Endometrial microvascular endothelial cells (primary cell): Measurements from ENCODE around the gene PACSIN2. TPM values are rescaled to one million over a fixed set of nuclear protein-coding genes. Genes with fewer than 3 reads are reported as not detected.
"Not testable (repeated sequence)": the region's sequence is repeated elsewhere in the genome, so short reads cannot be mapped to it uniquely, and the experiment has no call there.

Source experiments
- in situ Hi-C: cut with HindIII; loops from 2 replicates; pipeline ENCODE4 v1.10.0; 2017; ENCODE audit warnings: low sequenced_read_pairs, low pct_unique_long_range_greater_than_20kb; ENCODE audit errors: inconsistent ontology term
- total RNA-seq: library from RNA; depleted of rRNA; stranded (reverse); fragments of >200 nt; gene quantifications from one replicate; pipeline ENCODE4 v1.2.3, GENCODE V29; 2015; ENCODE audit errors: inconsistent ontology term

The PACSIN2 gene
- total RNA-seq, 1 donor from 2014 or later = 51.7 TPM

DNA sequence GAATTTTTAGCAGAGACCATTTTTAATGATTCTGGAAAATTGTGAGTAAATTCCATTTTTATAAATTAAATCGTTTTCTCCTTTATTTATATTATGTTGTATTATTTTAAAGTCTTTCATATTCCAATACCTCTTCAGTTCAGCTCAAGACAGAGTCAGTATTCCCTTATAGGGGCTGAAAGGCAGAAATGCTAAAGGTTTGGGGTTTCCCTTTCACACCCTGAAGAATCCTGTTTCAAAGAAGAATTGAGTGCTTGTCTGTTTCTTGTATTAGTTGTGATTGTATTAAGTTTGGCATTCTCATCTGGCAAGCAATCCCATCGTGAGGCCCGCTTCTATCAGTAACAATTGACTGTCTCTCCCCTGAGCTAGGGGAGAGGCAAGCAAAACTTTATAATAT, 57.4 kb downstream of the PACSIN2 start:
- in situ Hi-C loops = no loop called here

DNA sequence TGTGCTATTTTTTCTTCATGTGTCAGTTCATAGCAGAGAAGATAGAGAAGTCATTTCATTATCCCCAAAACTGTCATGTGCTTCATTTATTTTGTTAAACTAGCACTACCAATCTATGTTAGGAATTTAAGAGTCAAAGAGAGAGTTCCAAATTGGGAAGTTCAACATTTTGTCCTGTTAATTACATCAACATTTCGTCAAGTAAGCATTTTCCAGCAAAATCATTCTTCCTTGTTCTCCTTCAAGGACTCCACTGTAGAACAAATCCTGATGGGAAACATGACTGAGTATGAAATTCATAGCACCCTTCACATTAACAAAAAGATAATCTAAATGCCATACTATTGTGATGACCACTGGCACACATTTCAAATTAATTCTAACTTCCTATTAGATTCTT, 59.1 kb downstream of the PACSIN2 start:
- in situ Hi-C loops = no loop called here

DNA sequence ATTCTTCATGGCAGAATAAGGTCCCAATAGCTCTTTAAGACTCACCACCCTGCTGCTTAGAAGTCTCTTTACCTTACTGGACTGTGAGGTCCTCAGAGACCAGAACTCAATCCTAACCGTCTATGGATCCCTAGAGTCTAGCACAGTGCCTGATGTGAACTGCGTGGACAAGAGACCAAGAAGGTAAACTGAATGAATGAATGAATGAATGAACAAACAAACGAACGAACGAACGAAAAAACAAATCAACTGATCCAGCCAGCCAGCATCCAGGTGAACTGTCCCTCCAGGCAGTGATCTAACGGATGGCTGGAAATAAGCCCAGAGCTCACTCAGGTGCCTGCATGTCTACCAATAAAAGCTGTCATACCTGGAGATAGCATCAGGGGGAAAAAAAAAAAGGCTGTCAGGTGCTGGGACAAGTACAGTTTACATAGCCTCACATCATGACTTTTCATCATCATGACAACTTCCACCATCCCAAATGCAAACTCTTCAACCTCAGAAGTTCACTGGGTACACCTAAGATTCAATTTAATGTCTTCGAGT, 59.8 kb downstream of the PACSIN2 start:
- in situ Hi-C loops = no loop called here

- in situ Hi-C loops = not testable (repeated sequence)
Observed at GRCh38 chr22:42953751-42954150, 61.2 kb downstream of the PACSIN2 start.

DNA sequence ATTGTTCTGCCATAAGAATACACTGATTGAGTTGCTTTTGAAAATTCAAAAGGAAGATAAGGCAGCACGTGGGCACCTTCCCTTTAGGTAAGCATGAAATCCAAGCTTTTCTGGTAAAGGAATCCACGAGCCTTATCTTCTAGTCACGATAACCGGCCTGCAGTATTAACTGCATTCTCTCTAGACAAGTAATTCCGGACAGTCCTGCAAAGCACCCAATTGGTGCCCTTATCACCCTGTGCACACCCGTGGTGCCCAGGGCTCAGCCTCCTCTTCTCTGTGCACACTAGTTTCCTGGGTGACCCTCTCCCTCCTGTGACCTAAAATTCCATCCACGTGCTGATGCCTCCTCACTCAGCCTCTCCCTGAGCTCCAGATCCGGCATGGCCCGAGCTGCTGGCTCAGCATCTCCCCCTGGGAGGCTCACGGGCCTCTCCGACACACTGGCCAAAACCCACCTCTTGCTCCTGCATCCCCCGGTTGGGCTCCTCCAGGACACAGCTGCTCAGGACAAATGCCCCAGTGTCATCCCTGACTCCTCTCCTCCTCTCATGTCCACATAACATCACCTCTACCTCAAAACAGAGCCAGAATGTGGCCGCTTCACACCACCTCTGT, 63.7 kb downstream of the PACSIN2 start:
- in situ Hi-C loops = no loop called here

DNA sequence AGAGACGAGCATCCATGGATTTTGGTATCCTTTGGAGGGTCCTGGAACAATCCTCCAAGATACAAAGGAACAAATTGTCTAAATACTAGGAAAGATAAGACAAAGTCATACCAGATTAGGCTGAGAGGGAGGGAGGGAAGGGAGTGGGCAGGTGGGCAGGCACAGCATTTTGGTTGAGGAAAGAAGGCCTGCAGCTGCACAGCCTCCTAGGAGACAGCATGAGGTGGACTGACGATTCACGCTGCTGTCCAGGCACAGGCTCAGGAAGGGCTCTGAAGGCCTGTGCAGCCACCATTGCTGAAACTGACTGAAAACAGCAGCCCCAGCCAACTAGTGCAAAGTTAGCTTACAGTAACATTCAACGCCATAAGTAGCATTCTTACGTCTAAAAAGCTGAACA, 64.7 kb downstream of the PACSIN2 start:
- in situ Hi-C loops = no loop called here

DNA sequence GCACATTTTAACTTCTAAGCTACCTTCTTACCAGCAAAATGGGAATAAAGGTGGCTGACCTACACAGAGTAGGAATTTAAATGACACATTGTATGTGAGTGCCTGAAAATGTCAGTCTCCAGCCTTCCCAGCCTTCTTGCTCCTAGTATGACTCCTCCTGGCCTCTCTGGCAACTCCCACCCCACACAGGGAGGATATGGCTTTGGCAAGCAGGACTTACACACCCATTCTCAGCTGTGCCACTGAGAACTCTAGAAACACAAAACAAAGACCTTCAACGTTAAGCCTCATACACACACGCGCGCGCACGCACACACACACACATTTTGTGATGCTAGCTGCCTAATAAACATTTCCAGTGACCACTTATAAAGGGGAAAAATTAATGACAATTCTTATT, 65.8 kb downstream of the PACSIN2 start:
- in situ Hi-C loops = no loop called here

DNA sequence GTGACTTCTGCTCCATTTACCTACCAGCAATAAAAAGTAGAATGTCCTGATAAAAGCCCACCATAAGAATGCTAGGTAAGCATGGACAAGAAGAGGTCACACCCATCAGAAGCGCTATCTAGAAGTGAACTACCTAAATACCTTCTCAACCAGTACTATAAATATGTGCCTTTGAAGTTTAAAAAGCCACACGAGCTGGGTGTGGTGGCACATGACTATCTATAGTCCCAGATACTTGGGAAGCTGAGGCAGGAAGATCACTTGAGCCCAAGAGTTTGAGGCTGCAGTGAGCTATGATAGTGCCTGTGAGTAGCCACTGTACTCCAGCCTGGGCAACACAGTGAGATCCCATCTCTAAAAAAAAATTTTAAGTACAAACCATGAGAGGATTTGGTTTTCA, 66.7 kb downstream of the PACSIN2 start:
- in situ Hi-C loops = no loop called here

GRCh38 chr22:42947211-42947990, 67.5 kb downstream of the PACSIN2 start:
- in situ Hi-C loops = no loop called here

GRCh38 chr22:42946546-42947198, 68.3 kb downstream of the PACSIN2 start:
- in situ Hi-C loops = no loop called here

GRCh38 chr22:42945736-42946135, 69.2 kb downstream of the PACSIN2 start:
- in situ Hi-C loops = no loop called here

DNA sequence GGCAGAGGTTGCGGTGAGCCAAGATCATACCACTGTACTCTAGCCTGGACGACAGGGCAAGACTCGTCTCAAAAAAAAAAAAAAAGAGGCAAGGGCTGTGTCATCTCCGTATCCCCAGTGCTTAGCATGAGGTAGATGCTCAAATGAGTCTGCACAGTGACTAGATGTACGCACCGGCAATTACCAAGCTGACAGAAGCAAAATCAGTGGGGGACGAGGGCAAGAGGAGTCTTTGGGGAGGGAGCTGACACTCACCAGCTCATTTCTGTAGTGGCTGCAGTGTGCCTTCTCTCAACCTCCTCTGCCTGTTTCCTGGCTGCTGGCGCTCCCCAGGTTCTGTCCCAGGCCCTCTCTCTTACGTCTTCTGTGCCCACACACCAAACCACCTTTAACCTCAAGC, 69.9 kb downstream of the PACSIN2 start:
- in situ Hi-C loops = no loop called here

DNA sequence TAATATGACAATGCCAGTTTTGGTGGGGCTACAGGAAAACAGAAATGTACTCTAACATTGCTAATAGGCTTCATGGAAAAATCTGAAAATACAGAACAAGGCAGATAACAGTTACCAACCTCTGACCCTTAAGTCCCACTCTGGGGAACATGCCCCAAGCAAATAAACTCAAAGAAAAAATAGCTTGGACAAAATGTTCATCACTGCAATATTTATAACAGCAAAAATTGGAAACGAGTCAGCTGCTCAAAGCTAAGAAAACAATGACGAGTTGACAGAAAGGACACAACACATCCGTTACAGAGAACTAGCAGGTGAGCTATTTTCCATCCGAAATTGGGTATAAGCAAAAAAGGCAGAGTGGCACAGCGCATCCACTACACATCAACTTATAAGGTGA, 70.5 kb downstream of the PACSIN2 start:
- in situ Hi-C loops = no loop called here

DNA sequence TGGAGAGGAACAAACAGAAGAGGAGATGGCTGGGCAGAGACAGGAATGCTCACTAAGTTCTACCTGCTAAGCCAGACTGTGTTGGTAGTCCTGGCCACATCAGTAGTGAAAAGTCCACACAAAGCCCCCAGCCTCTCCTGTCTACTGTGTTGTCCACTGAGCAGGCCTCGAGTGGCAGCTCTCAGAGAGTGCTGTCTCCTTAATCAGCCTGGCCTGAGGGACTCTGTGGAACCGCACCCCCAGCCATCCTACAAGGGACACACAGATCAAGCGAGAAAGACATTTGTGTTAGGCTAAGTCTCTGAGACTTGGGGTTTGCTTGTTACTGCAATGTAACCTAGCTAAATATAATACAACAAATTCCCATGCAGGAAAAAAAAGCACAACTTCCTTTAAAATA, 71.0 kb downstream of the PACSIN2 start:
- in situ Hi-C loops = no loop called here

DNA sequence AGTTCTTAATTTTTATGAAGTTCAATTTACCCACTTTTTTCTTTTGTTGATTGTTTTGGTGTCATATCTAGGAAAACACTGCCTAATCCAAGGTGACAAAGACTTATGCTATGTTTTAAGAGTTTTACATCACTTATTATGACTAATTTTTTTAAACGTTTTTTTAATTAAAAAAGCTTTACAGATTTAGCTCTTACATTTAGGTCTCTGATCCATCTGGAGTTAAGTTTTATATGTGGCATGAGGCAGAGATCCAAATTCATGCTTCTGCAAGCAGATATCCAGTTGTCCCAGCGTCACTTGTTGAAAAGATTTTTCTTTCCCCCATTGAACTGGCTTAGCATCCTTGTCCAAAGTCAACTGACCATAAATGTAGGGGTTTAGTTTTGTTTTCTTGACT, 72.6 kb downstream of the PACSIN2 start:
- in situ Hi-C loops = no loop called here

DNA sequence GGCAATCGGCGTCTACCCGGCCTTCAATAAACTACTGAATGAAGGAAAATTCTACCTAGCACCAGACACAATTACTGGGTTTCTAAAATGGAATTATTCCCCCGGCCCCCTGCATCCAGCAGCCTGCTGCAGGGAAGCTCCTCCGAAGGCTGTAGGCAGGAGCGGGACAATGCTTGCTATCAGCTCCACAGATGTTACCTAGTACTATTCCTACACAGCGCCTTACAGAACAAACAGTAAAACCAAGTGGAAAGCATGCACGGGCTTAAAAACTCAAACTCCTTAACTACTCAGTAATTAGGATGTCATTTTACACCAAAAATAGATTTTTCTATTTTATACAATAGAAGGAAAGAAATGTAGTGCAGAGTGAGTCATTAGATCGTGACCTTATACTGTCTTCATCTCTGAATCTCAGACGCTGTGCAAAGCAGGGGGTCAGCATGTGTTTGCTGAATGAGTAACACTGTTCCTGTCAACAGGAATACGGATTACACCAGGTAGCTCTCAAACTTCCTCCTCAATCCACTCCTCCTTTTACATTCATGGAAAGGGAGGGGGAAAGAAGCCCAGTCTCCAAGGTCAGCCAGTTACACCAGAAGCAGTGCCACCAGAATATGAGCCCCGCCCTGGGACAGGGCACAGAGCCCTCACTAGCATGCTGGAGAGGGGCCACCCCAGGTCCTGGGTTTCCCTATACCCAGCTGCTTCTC, 74.9 kb downstream of the PACSIN2 start:
- in situ Hi-C loops = no loop called here

DNA sequence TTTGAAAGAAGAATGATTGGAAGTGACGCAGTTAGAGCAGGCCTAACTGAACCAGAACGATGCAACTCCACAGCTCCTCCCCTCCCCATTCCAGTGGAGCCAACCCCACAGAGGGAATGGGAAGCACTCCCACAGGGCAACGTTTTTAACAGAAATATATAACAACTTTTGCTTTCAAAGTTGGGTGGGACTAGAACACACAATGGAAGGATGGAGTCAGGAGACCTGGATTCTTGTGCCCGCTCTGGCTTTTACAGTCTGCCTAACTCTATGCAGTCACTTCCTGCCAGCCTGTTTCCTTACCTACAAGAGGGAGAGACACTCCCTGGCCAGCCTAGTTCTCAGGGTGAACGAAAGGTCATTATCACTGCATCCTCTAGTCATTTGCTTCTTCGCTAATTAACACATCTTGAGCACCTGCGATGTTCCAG, 75.5 kb downstream of the PACSIN2 start:
- in situ Hi-C loops = no loop called here

DNA sequence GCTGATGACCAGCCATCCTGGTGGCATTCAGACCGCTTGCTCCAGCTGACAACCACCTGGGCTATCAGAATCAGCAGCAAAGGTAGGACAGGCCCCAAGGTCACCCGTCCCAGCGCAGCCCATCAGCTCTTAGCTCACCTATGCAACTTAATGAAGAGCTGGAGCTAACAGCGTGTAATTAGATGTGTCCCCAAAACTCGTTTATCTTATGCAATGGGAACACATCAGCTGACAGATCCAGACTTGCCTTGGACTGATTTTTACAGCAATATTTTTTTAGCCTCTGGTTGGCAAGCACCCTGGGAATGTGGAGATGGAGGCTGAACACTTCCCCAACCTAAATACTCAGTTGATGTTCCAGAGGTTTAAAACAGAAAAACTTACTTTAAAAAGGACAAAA, 76.0 kb downstream of the PACSIN2 start:
- in situ Hi-C loops = no loop called here

GRCh38 chr22:42938449-42938848, 76.5 kb downstream of the PACSIN2 start:
- in situ Hi-C loops = no loop called here
